Activated CD4-positive, alpha-beta T cell treated with anti-CD3 and anti-CD28 coated beads for 24 hours (primary cell): ENCODE measurements around the gene PAM.

Source experiments
- DNase-seq, 2 donors: peaks; one replicate each; pipeline ENCODE4 v3.0.0-alpha.2; 2020; ENCODE audit warnings: low read depth in 2 of 2

The PAM gene

DNA sequence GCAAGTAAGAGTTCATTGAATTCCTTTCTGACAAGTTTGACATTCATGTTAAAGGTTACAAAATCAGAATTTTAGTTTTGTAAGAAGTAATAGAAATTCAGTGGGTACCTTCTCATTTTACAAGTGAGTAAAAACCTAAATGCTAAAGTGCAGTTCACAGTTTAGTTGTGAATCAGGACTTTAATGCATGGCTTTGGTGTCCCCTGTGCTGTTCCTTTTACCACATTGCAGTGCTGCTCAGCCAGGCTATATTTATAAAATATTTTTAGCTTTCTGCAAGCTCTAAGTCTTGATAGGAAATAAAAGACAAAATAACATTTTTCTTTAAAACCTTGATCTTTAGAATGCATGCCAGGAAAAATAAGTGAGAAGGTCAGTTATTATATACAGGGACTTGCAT lies 26.3 kb downstream of the PAM start:
- DNase-seq, result no peak

DNA sequence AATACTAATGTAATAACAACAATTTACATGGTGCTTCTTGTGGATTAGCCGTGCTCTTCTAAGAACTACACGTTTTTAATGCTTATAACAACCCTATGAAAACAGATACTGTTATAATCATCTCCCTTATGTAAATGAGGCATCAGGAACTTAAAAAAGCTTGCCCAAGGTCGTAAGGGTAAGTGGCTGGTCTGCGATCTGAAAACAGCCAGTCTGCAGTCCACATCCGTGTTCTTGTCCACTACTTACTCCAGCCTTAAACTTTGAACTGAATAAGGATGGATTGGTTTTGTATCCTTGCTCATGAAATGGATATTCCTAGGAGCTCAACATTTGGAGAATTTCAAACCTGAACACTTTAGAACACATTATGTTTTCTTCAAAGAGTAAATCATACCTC lies 26.7 kb downstream of the PAM start:
- no peak for DNase-seq

DNA sequence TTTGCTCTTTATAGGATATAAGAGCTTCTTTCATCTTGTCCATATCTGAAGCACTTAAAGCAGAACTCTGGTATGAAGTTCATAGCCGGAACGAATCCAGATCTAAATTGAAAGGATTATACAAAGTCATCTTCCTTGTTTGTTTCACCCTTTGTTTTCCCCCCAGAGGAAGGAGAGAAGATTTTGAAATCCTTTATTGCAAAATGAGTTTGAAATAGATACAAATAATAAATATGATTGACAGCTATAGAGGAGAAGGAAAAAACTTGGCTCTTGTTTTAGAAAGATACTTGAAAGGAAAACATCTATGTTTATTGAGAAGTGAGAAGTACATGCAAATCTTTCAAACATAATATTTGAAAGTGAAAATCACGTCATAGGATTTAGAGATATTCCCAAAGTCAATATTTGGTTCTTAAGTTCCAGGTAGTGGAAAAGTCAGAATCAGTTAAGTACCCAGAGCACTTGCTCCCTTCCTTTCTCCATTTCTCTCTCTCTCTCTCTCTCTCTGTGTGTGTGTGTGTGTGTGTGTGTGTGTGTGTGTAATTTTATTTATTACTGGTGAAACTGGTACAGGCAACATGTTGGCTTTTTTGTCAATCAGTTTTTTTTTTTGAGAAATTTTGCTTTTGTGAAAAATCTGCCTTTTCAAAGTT lies 27.2 kb downstream of the PAM start:
- no peak for DNase-seq

- DNase-seq, result no peak
Observed at GRCh38 chr5:102787134-102787533, 32.0 kb downstream of the PAM start.

- DNase-seq, result no peak
Observed at GRCh38 chr5:102788788-102789187, 33.7 kb downstream of the PAM start.

DNA sequence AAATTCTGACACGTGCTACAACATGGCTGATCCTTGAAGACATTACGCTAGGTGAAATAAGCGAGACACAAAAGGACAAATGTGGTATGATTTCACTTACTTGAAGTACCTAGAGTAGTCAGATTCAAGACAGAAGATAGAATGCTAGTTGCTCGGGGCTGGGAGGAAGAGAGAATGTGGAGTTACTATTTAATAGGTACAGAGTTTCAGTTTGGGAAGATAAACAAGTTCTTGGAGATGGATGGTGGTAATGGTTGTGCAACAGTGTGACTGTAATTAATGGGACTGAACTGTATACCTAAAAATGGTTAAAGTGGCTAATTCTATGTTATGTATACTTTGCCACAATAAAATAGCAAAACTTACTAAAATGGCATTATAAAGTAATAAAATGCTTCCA lies 34.4 kb downstream of the PAM start:
- no peak for DNase-seq

DNA sequence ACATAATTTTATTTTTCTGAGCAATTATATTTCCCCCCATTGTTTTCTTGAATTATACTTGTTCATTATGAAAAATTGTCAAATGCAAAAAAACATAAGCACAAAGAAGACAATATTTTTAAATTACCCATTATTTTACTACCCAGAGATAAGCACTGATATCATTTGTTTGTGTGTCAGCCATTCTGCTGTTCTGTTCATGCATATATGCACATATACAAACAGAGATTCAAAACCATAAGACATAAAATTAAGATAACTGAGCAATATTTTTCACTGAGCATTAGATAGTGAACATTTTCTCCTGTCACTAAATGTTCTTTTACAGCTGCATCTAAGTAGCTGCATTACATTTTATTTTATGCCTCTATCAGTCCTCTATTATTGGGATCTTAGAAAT lies 35.6 kb downstream of the PAM start:
- no peak for DNase-seq

GRCh38 chr5:102792705-102793104 lies 37.6 kb downstream of the PAM start:
- DNase-seq, result no peak

DNA sequence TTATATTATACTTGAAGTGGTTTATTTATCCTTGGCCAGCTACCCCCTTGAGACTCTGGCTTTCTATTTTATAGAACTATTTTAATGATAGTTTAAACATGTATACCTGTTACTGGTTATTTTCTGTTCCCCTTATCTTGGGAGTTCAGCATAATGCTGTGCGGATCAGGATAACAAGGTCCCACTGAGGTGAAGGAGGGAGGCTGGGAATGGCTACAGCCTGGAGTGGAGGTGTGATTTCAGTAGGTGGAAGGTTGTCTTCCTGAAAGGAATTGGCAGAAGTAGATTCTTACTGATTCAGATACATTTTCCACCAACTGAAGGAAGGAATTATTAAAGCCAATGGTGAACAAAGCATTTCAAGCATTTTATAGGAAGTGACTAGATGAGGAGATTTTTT lies 38.9 kb downstream of the PAM start:
- no peak for DNase-seq

DNA sequence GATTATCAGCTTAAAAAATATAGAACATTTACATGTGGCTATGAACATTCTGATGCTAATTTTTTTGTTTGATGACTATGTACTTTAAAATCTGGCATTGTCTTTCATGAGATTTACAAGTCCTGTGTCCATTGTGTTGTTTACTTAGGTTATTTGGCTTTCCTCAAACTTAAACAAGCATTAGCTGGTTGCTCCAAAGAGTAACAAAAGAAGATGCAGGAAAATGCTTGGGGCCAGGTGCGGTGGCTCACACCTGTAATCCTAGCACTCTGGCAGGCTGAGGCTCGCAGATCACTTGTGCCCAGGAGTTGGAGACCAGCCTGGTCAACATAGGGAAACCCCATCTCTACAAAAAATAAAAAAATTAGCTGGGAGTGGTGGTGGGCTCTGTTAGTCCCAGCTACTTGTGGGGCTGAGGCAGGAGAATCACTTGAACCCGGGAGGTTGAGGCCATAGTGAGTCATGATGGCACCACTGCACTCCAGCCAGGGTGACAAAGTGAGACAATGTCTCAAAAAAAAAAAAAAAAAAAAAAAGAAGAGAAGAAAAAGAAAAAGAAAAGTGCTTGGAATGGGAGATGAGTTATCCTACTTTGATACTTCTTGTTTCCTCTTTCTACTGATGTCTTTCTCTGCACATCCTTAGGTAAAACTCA lies 39.7 kb downstream of the PAM start:
- no peak for DNase-seq

DNA sequence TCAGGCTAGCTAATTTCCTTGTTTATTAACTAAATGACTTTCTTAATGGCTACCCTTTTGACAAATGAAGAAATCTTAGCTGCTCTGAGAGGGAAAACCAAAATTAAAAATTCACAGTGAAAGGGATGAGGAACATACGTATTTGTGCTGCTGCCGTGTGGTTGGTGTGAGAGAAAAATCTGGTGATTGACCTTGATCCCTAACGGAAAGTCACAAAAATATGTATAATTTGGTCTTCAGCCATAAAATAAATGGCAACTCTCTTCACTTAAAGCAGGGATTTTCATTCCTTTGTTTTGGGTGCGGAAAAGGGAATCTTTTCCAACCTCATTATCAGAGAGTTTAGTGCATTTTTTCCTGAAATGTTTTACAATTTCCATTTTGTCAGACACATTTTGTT lies 40.4 kb downstream of the PAM start:
- no peak for DNase-seq

- no peak for DNase-seq
Observed at GRCh38 chr5:102796009-102796408, 40.9 kb downstream of the PAM start.

DNA sequence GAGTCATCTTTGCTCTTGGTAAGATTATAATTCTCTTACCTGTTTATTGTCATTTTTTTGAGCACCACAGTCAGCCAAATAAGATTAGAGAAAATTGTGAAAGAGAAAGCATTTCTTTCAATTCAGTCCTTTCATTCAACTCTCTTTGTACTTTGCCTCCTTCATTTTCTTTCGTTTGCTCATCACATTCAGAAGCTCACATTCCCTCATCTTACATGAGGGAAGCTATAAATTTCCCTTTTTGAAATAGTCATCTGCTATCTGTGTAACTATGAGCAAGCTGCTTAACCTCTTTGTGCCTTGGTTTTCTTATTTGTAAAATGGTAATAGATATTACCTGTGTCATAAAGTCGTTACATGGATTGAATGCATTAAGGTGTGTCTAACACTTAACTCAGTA lies 41.4 kb downstream of the PAM start:
- no peak for DNase-seq

- DNase-seq, result no peak
Observed at GRCh38 chr5:102797322-102797884, 42.3 kb downstream of the PAM start.

- no peak for DNase-seq
Observed at GRCh38 chr5:102798104-102798785, 43.1 kb downstream of the PAM start.

DNA sequence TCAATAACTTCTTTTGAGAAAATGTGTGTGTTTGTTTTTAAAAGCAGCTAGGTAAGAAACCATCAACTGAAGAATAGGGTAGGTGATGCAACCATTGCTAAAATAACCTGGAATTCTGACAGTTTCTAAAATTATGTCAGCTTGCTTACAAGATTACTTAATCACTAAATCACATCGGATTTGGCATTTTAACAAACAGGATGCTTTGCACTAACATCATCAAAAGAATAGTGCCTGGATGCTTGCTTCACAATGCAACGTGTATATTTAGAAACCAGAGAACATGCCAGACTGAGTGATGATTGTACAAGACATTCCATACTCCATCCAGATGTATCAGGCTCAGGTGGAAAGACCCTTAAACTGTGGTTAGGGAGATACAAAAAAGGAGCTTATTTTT lies 43.9 kb downstream of the PAM start:
- no peak for DNase-seq

- DNase-seq, result no peak
Observed at GRCh38 chr5:102800427-102800826, 45.3 kb downstream of the PAM start.

GRCh38 chr5:102801371-102801770 lies 46.3 kb downstream of the PAM start:
- no peak for DNase-seq

DNA sequence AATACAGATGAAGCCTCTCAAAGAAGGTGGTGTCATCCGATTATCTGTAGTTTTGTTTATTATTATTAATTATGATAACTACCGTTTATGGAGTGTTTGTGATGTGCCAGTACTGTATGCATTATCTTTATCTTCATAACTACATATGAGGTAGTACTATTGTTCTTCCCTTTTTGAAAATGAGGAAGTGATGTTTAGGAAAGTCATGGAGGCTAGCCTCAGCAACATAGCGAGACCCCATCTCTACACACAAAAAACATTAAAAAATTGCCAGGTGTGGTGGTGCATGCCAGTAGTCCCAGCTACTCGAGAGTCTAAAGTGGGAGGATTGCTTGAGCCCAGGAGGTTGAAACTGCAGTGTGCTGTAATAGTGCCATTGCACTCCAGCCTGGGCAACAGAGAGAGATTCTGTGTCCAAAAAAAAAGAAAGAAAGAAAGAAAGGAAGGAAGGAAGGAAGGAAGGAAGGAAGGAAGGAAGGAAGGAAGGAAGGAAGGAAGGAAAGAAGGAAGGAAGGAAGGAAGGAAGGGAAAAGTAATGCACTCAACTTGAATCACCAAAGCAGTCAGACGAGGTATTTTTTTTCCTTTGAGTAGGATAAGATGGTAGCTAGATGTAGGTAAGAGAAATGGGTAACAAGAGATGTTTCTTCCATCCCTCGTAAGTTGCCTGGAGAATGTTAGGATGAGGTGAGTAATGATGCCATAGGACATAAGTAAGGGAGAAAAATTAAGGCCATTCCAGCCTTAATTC lies 47.8 kb downstream of the PAM start:
- DNase-seq, result no peak

DNA sequence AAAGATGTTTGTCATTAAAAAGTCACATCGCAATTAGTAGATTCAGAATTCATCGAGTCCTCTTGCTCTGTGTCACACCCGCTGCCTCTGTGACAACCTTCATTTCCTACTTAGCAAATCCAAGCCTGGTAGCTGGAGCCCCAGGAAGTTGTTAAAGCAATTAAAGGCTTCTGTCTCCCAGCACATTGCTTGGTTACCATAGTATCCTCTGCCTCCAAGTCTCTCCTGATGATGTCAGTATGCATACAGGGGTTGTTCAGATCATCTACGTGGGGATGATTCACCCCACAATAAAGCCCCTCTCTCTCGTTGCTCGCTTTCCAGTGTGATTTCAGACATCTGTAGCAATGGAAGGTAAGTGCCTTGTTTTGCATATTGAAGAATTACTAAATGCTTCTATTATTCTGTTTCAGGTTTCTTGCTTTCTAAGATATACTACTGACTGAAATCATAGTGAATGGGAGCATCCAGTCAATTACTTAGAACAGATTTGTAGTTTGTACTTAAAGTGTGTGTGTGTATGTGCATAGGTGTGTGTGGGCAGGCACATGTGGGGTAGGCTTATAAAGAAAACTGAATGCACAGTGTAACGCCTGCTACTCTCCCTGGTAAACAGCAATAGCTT lies 52.9 kb downstream of the PAM start:
- DNase-seq, result no peak

- DNase-seq, result no peak
Observed at GRCh38 chr5:102809033-102809432, 53.9 kb downstream of the PAM start.

- DNase-seq, result no peak
Observed at GRCh38 chr5:102811972-102812371, 56.9 kb downstream of the PAM start.
